Neural progenitor cell (in vitro differentiated cells): ENCODE data around the gene CDV3.

ENCODE experiments used
- CTCF ChIP-seq: fragments of 200-600 bp; sonication (generic); IDR thresholded peaks from 2 replicates; pipeline ENCODE4 v1.5.1; 2017; ENCODE audit warnings: antibody characterized with exemption, mild to moderate bottlenecking
- EZH2 ChIP-seq: fragments of 200-600 bp; sonication (generic); IDR thresholded peaks from 2 replicates; pipeline ENCODE4 v1.6.1; 2017; ENCODE audit warnings: antibody characterized with exemption, mild to moderate bottlenecking, moderate library complexity

- no peak for TF ChIP-seq CTCF
- no peak for TF ChIP-seq EZH2
Observed at GRCh38 chr3:133588035-133588434, 14.5 kb downstream of the CDV3 start.
